AG10803 (cell line): ENCODE results near the gene NMNAT1.
A peak's percentile ranks its signal among the peaks of the same experiment; 100 is the strongest.

Source experiments
- DNase-seq: peaks from one replicate; pipeline ENCODE4 v3.0.0; 2010; ENCODE audit warnings: low read depth
- H3K4me3 ChIP-seq: 2 replicates; pipeline ENCODE4 v1.5.1; 2011; ENCODE audit warnings: mild to moderate bottlenecking, low read length, control low read depth
- CTCF ChIP-seq: conservative IDR thresholded peaks from 2 replicates; pipeline ENCODE4 v1.5.1; 2011; ENCODE audit warnings: mild to moderate bottlenecking, low read length, control low read depth, inconsistent platforms

NMNAT1 gene

GRCh38 chr1:9942939-9943788, at the start of gene NMNAT1, which contains the start of gene LZIC:
TSS of gene NMNAT1 (plus strand) at chr1:9943475. CDS start at chr1:9972074, 28,599 bp downstream.
TSS of gene LZIC (minus strand) at chr1:9943391. CDS start at chr1:9936619, 6,772 bp downstream.
- peak within 1 kb of the TSS; percentile 94 for H3K4me3 ChIP-seq
- TF ChIP-seq CTCF, result no peak
- DNase-seq, result peak; percentile 92

- H3K4me3 ChIP-seq, result no peak overlapping the region
- no peak for DNase-seq
- no peak for TF ChIP-seq CTCF
These were observed 49.2 kb upstream of the NMNAT1 start for GRCh38 chr1:9894115-9894514.

GRCh38 chr1:9900142-9901043, 42.9 kb upstream of the NMNAT1 start:
- no peak for TF ChIP-seq CTCF
- H3K4me3 ChIP-seq, result no peak overlapping the region
- no peak for DNase-seq

GRCh38 chr1:9901148-9902059, 41.9 kb upstream of the NMNAT1 start:
- H3K4me3 ChIP-seq, result no peak overlapping the region
- no peak for TF ChIP-seq CTCF
- DNase-seq, result no peak

GRCh38 chr1:9902060-9902452, 41.2 kb upstream of the NMNAT1 start:
- no peak for TF ChIP-seq CTCF
- DNase-seq, result no peak
- no peak overlapping the region for H3K4me3 ChIP-seq

- no peak for DNase-seq
- TF ChIP-seq CTCF, result no peak
- H3K4me3 ChIP-seq, result no peak overlapping the region
These were observed 39.3 kb upstream of the NMNAT1 start for GRCh38 chr1:9903801-9904527.
